ENCODE results near the gene ELAVL2. TPM values are rescaled to one million over a fixed set of nuclear protein-coding genes. Genes with fewer than 3 reads are reported as not detected.

Gene ELAVL2
- total RNA-seq, 8 experiments from 2014 or later: 0.15 to 368 (median 179) TPM

GRCh38 chr9:23659346-23660006 is 166.6 kb downstream of the ELAVL2 start:
- Histone ChIP-seq H3K4me1 (replicated peaks in 1 of 2) (no peaks in the 10 kb centered on the region), H3K27ac (no peak overlapping the region), H3K4me3 (no peak overlapping the region)
- in situ Hi-C loops (cut with MboI; ENCODE audit: low pct_unique_long_range_greater_than_20kb in 2 of 9, low sequenced_read_pairs in 9 of 9, unreplicated experiment in 9 of 9): no loop called here
- whole genome bisulfite sequencing, 10 experiments: 0 to 100% (median 86%) methylated on average over 1 to 6 of the region's 6 CpGs; no CpG with 5 or more reads in 1 of the 10 experiments
- no peak for ATAC-seq (replicated peaks in 6 of 8)

GRCh38 chr9:23658376-23659258 is 167.4 kb downstream of the ELAVL2 start:
- WGBS, 10 experiments: 17 to 100% (median 89%) methylated on average over 2 to 9 of the region's 10 CpGs
- Histone ChIP-seq H3K4me3 (no peak overlapping the region), H3K27ac (no peak overlapping the region), H3K4me1 (replicated peaks in 1 of 2) (no peaks in the 10 kb centered on the region)
- no peak for ATAC-seq (replicated peaks in 6 of 8)
- in situ Hi-C loops (cut with MboI; ENCODE audit: low pct_unique_long_range_greater_than_20kb in 2 of 9, low sequenced_read_pairs in 9 of 9, unreplicated experiment in 9 of 9): no loop called here

- H3K27ac ChIP-seq: no peak overlapping the region
- 10 to 100% (median 88%) methylated on average over 1 to 5 of the region's 5 CpGs; no CpG with 5 or more reads in 1 of the 10 experiments for WGBS, 10 experiments
- no peak overlapping the region for H3K4me3 ChIP-seq
- H3K4me1 ChIP-seq (replicated peaks in 1 of 2): no peaks in the 10 kb centered on the region
- ATAC-seq (replicated peaks in 6 of 8): no peak
- in situ Hi-C loops (cut with MboI; ENCODE audit: low pct_unique_long_range_greater_than_20kb in 2 of 9, low sequenced_read_pairs in 9 of 9, unreplicated experiment in 9 of 9): no loop called here
Measured at GRCh38 chr9:23651051-23651450, 175.0 kb downstream of the ELAVL2 start.

GRCh38 chr9:23648651-23649050 is 177.4 kb downstream of the ELAVL2 start:
- no peak overlapping the region for H3K4me3 ChIP-seq
- in situ Hi-C loops (cut with MboI; ENCODE audit: low pct_unique_long_range_greater_than_20kb in 2 of 9, low sequenced_read_pairs in 9 of 9, unreplicated experiment in 9 of 9): no loop called here
- no peaks in the 10 kb centered on the region for H3K4me1 ChIP-seq (replicated peaks in 1 of 2)
- ATAC-seq (replicated peaks in 6 of 8): no peak
- 0 to 100% (median 48%) methylated on average over 1 to 2 of the region's 2 CpGs; no CpG with 5 or more reads in 4 of the 10 experiments for WGBS, 10 experiments
- no peak overlapping the region for H3K27ac ChIP-seq

GRCh38 chr9:23644896-23645295 is 181.1 kb downstream of the ELAVL2 start:
- 22 to 100% (median 94%) methylated on average over 2 to 4 of the region's 4 CpGs; no CpG with 5 or more reads in 1 of the 10 experiments for WGBS, 10 experiments
- ATAC-seq (replicated peaks in 6 of 8): no peak

GRCh38 chr9:23644326-23644725 is 181.7 kb downstream of the ELAVL2 start:
- H3K4me1 ChIP-seq (replicated peaks in 1 of 2): peaks cover 0 to 3% of the 10 kb centered on the region in 2 donors
- 0 to 100% (median 85%) methylated on average over 1 to 6 of the region's 6 CpGs; no CpG with 5 or more reads in 1 of the 10 experiments for WGBS, 10 experiments
- no peak overlapping the region for H3K4me3 ChIP-seq
- H3K27ac ChIP-seq: no peak overlapping the region
- in situ Hi-C loops (cut with MboI; ENCODE audit: low pct_unique_long_range_greater_than_20kb in 2 of 9, low sequenced_read_pairs in 9 of 9, unreplicated experiment in 9 of 9): no loop called here
- no peak for ATAC-seq (replicated peaks in 6 of 8)

More at GRCh38 chr9:23644896-23645295, 181.1 kb downstream of the ELAVL2 start:
- no peak overlapping the region for H3K27ac ChIP-seq
- in situ Hi-C loops (cut with MboI; ENCODE audit: low pct_unique_long_range_greater_than_20kb in 2 of 9, low sequenced_read_pairs in 9 of 9, unreplicated experiment in 9 of 9): no loop called here
- peaks cover 0 to 3% of the 10 kb centered on the region in 2 donors for H3K4me1 ChIP-seq (replicated peaks in 1 of 2)
- no peak overlapping the region for H3K4me3 ChIP-seq

- H3K4me1 ChIP-seq (replicated peaks in 1 of 2): peaks cover 0 to 3% of the 10 kb centered on the region in 2 donors
- 0 to 100% (median 92%) methylated on average over 1 of the region's 1 CpG; no CpG with 5 or more reads in 7 of the 10 experiments for WGBS, 10 experiments
- no peak overlapping the region for H3K4me3 ChIP-seq
- in situ Hi-C loops (cut with MboI; ENCODE audit: low pct_unique_long_range_greater_than_20kb in 2 of 9, low sequenced_read_pairs in 9 of 9, unreplicated experiment in 9 of 9): no loop called here
- ATAC-seq (replicated peaks in 6 of 8): no peak
- H3K27ac ChIP-seq: no peak overlapping the region
Measured at GRCh38 chr9:23643656-23644258, 182.3 kb downstream of the ELAVL2 start.

All from motor neuron (in vitro differentiated cells).